Smooth muscle cell (in vitro differentiated cells): ENCODE measurements around the gene XXYLT1. TPM values are rescaled to one million over a fixed set of nuclear protein-coding genes. Genes with fewer than 3 reads are reported as not detected.

Experiments
- DNase-seq: peaks from one replicate; lab custom pipeline; 2025; ENCODE audit not compliant: unreplicated experiment; lab: John Stamatoyannopoulos, UW
- H2AFZ ChIP-seq: fragments of 200-600 bp; sonication (generic); 2 replicates; pipeline ENCODE4 v1.6.0; 2016; ENCODE audit warnings: antibody characterized with exemption, low read depth, mild to moderate bottlenecking
- H3F3A ChIP-seq: fragments of 200-600 bp; sonication (generic); 2 replicates; pipeline ENCODE4 v1.6.0; 2017; ENCODE audit warnings: antibody characterized with exemption, low read depth
- H3K27ac ChIP-seq: fragments of 200-600 bp; sonication (generic); 2 replicates; pipeline ENCODE4 v1.5.1; 2016; ENCODE audit warnings: low read depth, mild to moderate bottlenecking
- H3K27me3 ChIP-seq: fragments of 200-600 bp; sonication (generic); 2 replicates; pipeline ENCODE4 v1.6.1; 2016; ENCODE audit warnings: low read depth, mild to moderate bottlenecking
- H3K36me3 ChIP-seq: fragments of 200-600 bp; sonication (generic); 2 replicates; pipeline ENCODE4 v1.5.1; 2016; ENCODE audit warnings: low read depth
- H3K4me1 ChIP-seq: fragments of 200-600 bp; sonication (generic); 2 replicates; pipeline ENCODE4 v1.5.1; 2016; ENCODE audit warnings: low read depth
- H3K4me2 ChIP-seq: fragments of 200-600 bp; sonication (generic); 2 replicates; pipeline ENCODE4 v1.6.0; 2016; ENCODE audit warnings: mild to moderate bottlenecking
- H3K4me3 ChIP-seq: fragments of 200-600 bp; sonication (generic); 2 replicates; pipeline ENCODE4 v1.5.1; 2016; ENCODE audit warnings: mild to moderate bottlenecking
- H3K79me2 ChIP-seq: fragments of 200-600 bp; sonication (generic); 2 replicates; pipeline ENCODE4 v1.6.0; 2016; ENCODE audit warnings: low read depth, mild to moderate bottlenecking
- H3K9ac ChIP-seq: fragments of 200-600 bp; sonication (generic); 2 replicates; pipeline ENCODE4 v1.6.0; 2016; ENCODE audit warnings: low read depth
- H3K9me3 ChIP-seq: fragments of 200-600 bp; sonication (generic); replicated peaks from 2 replicates; pipeline ENCODE4 v1.5.1; 2016; ENCODE audit warnings: low read depth
- H4K20me1 ChIP-seq: fragments of 200-600 bp; sonication (generic); 2 replicates; pipeline ENCODE4 v1.6.0; 2016; ENCODE audit warnings: low read depth
- WGBS: methylation state at CpG from one replicate; pipeline ENCODE4 v1.1.7; 2016; ENCODE audit warnings: low lambda C conversion rate; 5-methylcytosine and 5-hydroxymethylcytosine counted together
- polyA plus RNA-seq: library from polyadenylated mRNA; unstranded; fragments of >200 nt; fragmentation: Nextera tagmentation; extraction: Ambion mirVana; gene quantifications from 2 replicates; pipeline ENCODE4 v1.2.1, GENCODE V29; 2016
- total RNA-seq: library from RNA; depleted of rRNA; stranded (reverse); fragments of >200 nt; gene quantifications from 2 replicates; pipeline ENCODE4 v1.2.3, GENCODE V29; 2014
- TF ChIP-seq, protein P1 (sequence below): fragments of 200-600 bp; sonication (generic); IDR thresholded peaks from 2 replicates; pipeline ENCODE4 v1.5.1; 2017; ENCODE audit warnings: borderline replicate concordance, mild to moderate bottlenecking, antibody characterized with exemption; ENCODE audit not compliant: insufficient read depth, poor library complexity, severe bottlenecking

Gene XXYLT1
- total and polyA plus RNA-seq, 2 experiments from 2014 or later = 22.2 to 35.4 TPM

DNA sequence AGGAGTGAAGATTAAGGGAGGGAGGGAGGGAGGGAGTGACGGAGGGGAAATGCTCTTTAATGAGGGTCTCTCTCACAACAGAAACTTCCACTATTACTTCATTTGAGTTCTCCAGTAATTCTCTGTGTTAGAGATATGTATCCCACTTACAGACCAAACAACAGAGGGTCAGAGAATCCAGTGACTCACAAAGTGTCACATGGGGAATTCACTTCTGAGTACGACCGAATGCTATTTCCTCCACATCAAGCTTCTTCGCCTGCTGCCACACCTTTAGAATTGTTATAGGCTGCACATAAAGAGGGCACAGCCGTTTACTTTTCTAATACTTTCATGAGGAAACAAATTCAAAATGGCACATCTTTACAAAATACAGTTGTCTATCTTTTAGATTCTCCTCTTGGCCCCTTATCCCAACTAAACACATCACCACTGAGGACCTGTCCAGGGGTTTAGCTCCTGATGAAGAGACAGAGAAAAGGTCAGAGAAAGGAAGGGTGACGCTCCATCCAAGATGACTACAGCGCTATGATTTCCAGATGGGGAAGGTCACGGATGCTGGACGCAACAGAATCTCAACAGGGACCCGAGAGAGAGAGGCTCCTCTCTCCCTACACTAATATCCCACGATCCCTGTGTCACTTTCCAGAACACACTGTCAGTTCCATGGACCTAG, 119.0 kb downstream of the XXYLT1 start:
- no peak overlapping the region for H2AFZ ChIP-seq
- no peaks in the 10 kb centered on the region for H4K20me1 ChIP-seq
- 50% methylated on average over 11 of the region's 11 CpGs for WGBS

DNA sequence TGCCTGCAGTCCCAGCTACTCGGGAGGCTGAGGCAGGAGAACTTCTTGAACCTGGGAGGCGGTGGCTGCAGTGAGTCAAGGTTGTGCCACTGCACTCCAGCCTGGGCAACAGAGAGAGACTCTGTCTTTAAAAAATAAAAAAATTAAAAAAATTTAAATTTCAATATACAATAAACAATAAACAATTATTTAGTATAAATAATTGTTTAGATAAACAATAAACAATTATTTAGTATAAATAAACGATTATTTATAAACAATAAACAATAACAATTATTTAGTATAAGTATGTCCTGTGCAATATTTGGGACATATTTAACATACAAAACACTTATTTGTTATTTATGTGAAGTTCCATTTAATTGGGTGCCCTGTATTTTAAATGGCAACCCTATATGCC, 119.6 kb downstream of the XXYLT1 start:
- H3K27ac ChIP-seq = peak overlapping the region; percentile 81
- TF ChIP-seq, protein P1, sequence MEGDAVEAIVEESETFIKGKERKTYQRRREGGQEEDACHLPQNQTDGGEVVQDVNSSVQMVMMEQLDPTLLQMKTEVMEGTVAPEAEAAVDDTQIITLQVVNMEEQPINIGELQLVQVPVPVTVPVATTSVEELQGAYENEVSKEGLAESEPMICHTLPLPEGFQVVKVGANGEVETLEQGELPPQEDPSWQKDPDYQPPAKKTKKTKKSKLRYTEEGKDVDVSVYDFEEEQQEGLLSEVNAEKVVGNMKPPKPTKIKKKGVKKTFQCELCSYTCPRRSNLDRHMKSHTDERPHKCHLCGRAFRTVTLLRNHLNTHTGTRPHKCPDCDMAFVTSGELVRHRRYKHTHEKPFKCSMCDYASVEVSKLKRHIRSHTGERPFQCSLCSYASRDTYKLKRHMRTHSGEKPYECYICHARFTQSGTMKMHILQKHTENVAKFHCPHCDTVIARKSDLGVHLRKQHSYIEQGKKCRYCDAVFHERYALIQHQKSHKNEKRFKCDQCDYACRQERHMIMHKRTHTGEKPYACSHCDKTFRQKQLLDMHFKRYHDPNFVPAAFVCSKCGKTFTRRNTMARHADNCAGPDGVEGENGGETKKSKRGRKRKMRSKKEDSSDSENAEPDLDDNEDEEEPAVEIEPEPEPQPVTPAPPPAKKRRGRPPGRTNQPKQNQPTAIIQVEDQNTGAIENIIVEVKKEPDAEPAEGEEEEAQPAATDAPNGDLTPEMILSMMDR = no peak
- H3K9ac ChIP-seq = peak overlapping the region; percentile 34
- peaks cover 48% of the 10 kb centered on the region for H3K4me1 ChIP-seq
- no peak overlapping the region for H2AFZ ChIP-seq
- peak overlapping the region; percentile 76 for H3K4me2 ChIP-seq
- no peaks in the 10 kb centered on the region for H3K27me3 ChIP-seq
- H3F3A ChIP-seq = no peaks in the 10 kb centered on the region
- no peaks in the 10 kb centered on the region for H4K20me1 ChIP-seq
- 76% methylated on average over 3 of the region's 3 CpGs for WGBS
- H3K4me3 ChIP-seq = no peak overlapping the region
- H3K9me3 ChIP-seq = no peaks in the 10 kb centered on the region
- no peak for DNase-seq
- no peaks in the 10 kb centered on the region for H3K36me3 ChIP-seq
- no peaks in the 10 kb centered on the region for H3K79me2 ChIP-seq

More for the DNA sequence above, 119.0 kb downstream of the XXYLT1 start:
- H3K36me3 ChIP-seq = no peaks in the 10 kb centered on the region
- H3K9me3 ChIP-seq = no peaks in the 10 kb centered on the region
- no peak for DNase-seq
- H3K4me2 ChIP-seq = peak overlapping the region; percentile 76
- H3K79me2 ChIP-seq = no peaks in the 10 kb centered on the region
- H3K4me1 ChIP-seq = peaks cover 48% of the 10 kb centered on the region
- H3K9ac ChIP-seq = peak overlapping the region; percentile 35
- H3K27ac ChIP-seq = peak overlapping the region; percentile 81
- H3F3A ChIP-seq = no peaks in the 10 kb centered on the region
- no peaks in the 10 kb centered on the region for H3K27me3 ChIP-seq
- no peak overlapping the region for H3K4me3 ChIP-seq
- TF ChIP-seq, protein P1 = no peak

GRCh38 chr3:195150181-195151118, 120.5 kb downstream of the XXYLT1 start:
- no peaks in the 10 kb centered on the region for H3K27me3 ChIP-seq
- no peaks in the 10 kb centered on the region for H3K79me2 ChIP-seq
- H3K9me3 ChIP-seq = no peaks in the 10 kb centered on the region
- TF ChIP-seq, protein P1 = no peak
- H2AFZ ChIP-seq = no peak overlapping the region
- peak overlapping the region; percentile 15 for H3K4me3 ChIP-seq
- no peaks in the 10 kb centered on the region for H4K20me1 ChIP-seq
- peak overlapping the region; percentile 76 for H3K4me2 ChIP-seq
- H3F3A ChIP-seq = no peaks in the 10 kb centered on the region
- peaks cover 48% of the 10 kb centered on the region for H3K4me1 ChIP-seq
- DNase-seq = no peak
- H3K36me3 ChIP-seq = no peaks in the 10 kb centered on the region
- WGBS = 36% methylated on average over 17 of the region's 20 CpGs
- H3K27ac ChIP-seq = peak overlapping the region; percentile 81
- peak overlapping the region; percentile 4 for H3K9ac ChIP-seq
